Stimulated activated naive CD8-positive, alpha-beta T cell treated with anti-CD3 and anti-CD28 coated beads, Interleukin-15, Interleukin-2, amounts not matched to agents 100 ng/mL and 50 ng/mL, for 24 hours (primary cell): ENCODE measurements around the gene MAGI2.

Source experiments
- H3K27ac Mint-ChIP-seq: one replicate; pipeline ENCODE4 v1.8.0; 2021; ENCODE audit warnings: mild to moderate bottlenecking, mixed read lengths
- H3K27me3 Mint-ChIP-seq: one replicate; pipeline ENCODE4 v1.8.0; 2021; ENCODE audit warnings: mixed read lengths
- H3K36me3 Mint-ChIP-seq: one replicate; pipeline ENCODE4 v1.8.0; 2021; ENCODE audit warnings: low read depth, mixed read lengths
- H3K4me1 Mint-ChIP-seq: one replicate; pipeline ENCODE4 v1.8.0; 2021; ENCODE audit warnings: low read depth, mixed read lengths
- H3K4me3 Mint-ChIP-seq: one replicate; pipeline ENCODE4 v1.8.0; 2021; ENCODE audit warnings: mild to moderate bottlenecking, mixed read lengths
- H3K9me3 Mint-ChIP-seq: one replicate; pipeline ENCODE4 v1.8.0; 2021; ENCODE audit warnings: mixed read lengths

The MAGI2 gene

GRCh38 chr7:79182283-79182682 lies 271.2 kb downstream of the MAGI2 start:
- Mint-ChIP-seq H3K4me1 (no peaks in the 10 kb centered on the region), H3K4me3 (no peak overlapping the region), H3K27ac (no peak overlapping the region), H3K36me3 (no peaks in the 10 kb centered on the region), H3K27me3 (no peaks in the 10 kb centered on the region), H3K9me3 (no peaks in the 10 kb centered on the region)

- no peaks in the 10 kb centered on the region for H3K4me1 Mint-ChIP-seq
- H3K36me3 Mint-ChIP-seq = no peaks in the 10 kb centered on the region
- no peak overlapping the region for H3K27ac Mint-ChIP-seq
- no peak overlapping the region for H3K4me3 Mint-ChIP-seq
- no peaks in the 10 kb centered on the region for H3K9me3 Mint-ChIP-seq
- no peaks in the 10 kb centered on the region for H3K27me3 Mint-ChIP-seq
Measured at GRCh38 chr7:79180533-79180932, 272.9 kb downstream of the MAGI2 start.

- no peaks in the 10 kb centered on the region for H3K27me3 Mint-ChIP-seq
- H3K36me3 Mint-ChIP-seq = no peaks in the 10 kb centered on the region
- no peak overlapping the region for H3K27ac Mint-ChIP-seq
- H3K4me1 Mint-ChIP-seq = no peaks in the 10 kb centered on the region
- H3K9me3 Mint-ChIP-seq = no peaks in the 10 kb centered on the region
- no peak overlapping the region for H3K4me3 Mint-ChIP-seq
Measured at GRCh38 chr7:79176859-79177477, 276.5 kb downstream of the MAGI2 start.

- no peak overlapping the region for H3K27ac Mint-ChIP-seq
- H3K9me3 Mint-ChIP-seq = no peaks in the 10 kb centered on the region
- H3K27me3 Mint-ChIP-seq = no peaks in the 10 kb centered on the region
- H3K4me3 Mint-ChIP-seq = no peak overlapping the region
- H3K4me1 Mint-ChIP-seq = no peaks in the 10 kb centered on the region
- no peaks in the 10 kb centered on the region for H3K36me3 Mint-ChIP-seq
Measured at GRCh38 chr7:79175374-79175773, 278.1 kb downstream of the MAGI2 start.

- H3K27me3 Mint-ChIP-seq = no peaks in the 10 kb centered on the region
- no peak overlapping the region for H3K27ac Mint-ChIP-seq
- H3K4me1 Mint-ChIP-seq = no peaks in the 10 kb centered on the region
- H3K36me3 Mint-ChIP-seq = no peaks in the 10 kb centered on the region
- H3K9me3 Mint-ChIP-seq = peaks cover 4% of the 10 kb centered on the region
- no peak overlapping the region for H3K4me3 Mint-ChIP-seq
Measured at GRCh38 chr7:79165225-79165624, 288.2 kb downstream of the MAGI2 start.

GRCh38 chr7:79159040-79159664 lies 294.3 kb downstream of the MAGI2 start:
- Mint-ChIP-seq H3K9me3 (peaks cover 4% of the 10 kb centered on the region), H3K27ac (no peak overlapping the region), H3K27me3 (no peaks in the 10 kb centered on the region), H3K4me3 (no peak overlapping the region), H3K4me1 (no peaks in the 10 kb centered on the region), H3K36me3 (no peaks in the 10 kb centered on the region)

GRCh38 chr7:79157281-79157680 lies 296.2 kb downstream of the MAGI2 start:
- H3K4me1 Mint-ChIP-seq = no peaks in the 10 kb centered on the region
- H3K9me3 Mint-ChIP-seq = peaks cover 8% of the 10 kb centered on the region
- no peaks in the 10 kb centered on the region for H3K27me3 Mint-ChIP-seq
- H3K27ac Mint-ChIP-seq = no peak overlapping the region
- H3K4me3 Mint-ChIP-seq = no peak overlapping the region
- H3K36me3 Mint-ChIP-seq = no peaks in the 10 kb centered on the region

GRCh38 chr7:79149831-79150230 lies 303.6 kb downstream of the MAGI2 start:
- Mint-ChIP-seq H3K27me3 (no peaks in the 10 kb centered on the region), H3K27ac (no peak overlapping the region), H3K4me1 (no peaks in the 10 kb centered on the region), H3K4me3 (no peak overlapping the region), H3K9me3 (peaks cover 4% of the 10 kb centered on the region), H3K36me3 (no peaks in the 10 kb centered on the region)

- no peak overlapping the region for H3K27ac Mint-ChIP-seq
- H3K36me3 Mint-ChIP-seq = no peaks in the 10 kb centered on the region
- H3K4me1 Mint-ChIP-seq = no peaks in the 10 kb centered on the region
- no peak overlapping the region for H3K4me3 Mint-ChIP-seq
- H3K27me3 Mint-ChIP-seq = no peaks in the 10 kb centered on the region
- H3K9me3 Mint-ChIP-seq = no peaks in the 10 kb centered on the region
Measured at GRCh38 chr7:79142706-79143105, 310.8 kb downstream of the MAGI2 start.

- H3K27ac Mint-ChIP-seq = no peak overlapping the region
- no peaks in the 10 kb centered on the region for H3K4me1 Mint-ChIP-seq
- no peaks in the 10 kb centered on the region for H3K27me3 Mint-ChIP-seq
- H3K9me3 Mint-ChIP-seq = no peaks in the 10 kb centered on the region
- no peak overlapping the region for H3K4me3 Mint-ChIP-seq
- H3K36me3 Mint-ChIP-seq = no peaks in the 10 kb centered on the region
Measured at GRCh38 chr7:79141252-79141651, 312.2 kb downstream of the MAGI2 start.

- H3K27ac Mint-ChIP-seq = no peak overlapping the region
- H3K4me1 Mint-ChIP-seq = no peaks in the 10 kb centered on the region
- no peaks in the 10 kb centered on the region for H3K9me3 Mint-ChIP-seq
- H3K36me3 Mint-ChIP-seq = no peaks in the 10 kb centered on the region
- H3K4me3 Mint-ChIP-seq = no peak overlapping the region
- H3K27me3 Mint-ChIP-seq = no peaks in the 10 kb centered on the region
Measured at GRCh38 chr7:79137942-79138341, 315.5 kb downstream of the MAGI2 start.

GRCh38 chr7:79132844-79133451 lies 320.5 kb downstream of the MAGI2 start:
- Mint-ChIP-seq H3K27ac (no peak overlapping the region), H3K9me3 (peaks cover 4% of the 10 kb centered on the region), H3K4me1 (no peaks in the 10 kb centered on the region), H3K4me3 (no peak overlapping the region), H3K36me3 (no peaks in the 10 kb centered on the region), H3K27me3 (no peaks in the 10 kb centered on the region)

GRCh38 chr7:79130715-79131114 lies 322.8 kb downstream of the MAGI2 start:
- Mint-ChIP-seq H3K4me3 (no peak overlapping the region), H3K36me3 (no peaks in the 10 kb centered on the region), H3K27ac (no peak overlapping the region), H3K27me3 (no peaks in the 10 kb centered on the region), H3K4me1 (no peaks in the 10 kb centered on the region), H3K9me3 (peaks cover 4% of the 10 kb centered on the region)

- no peak overlapping the region for H3K27ac Mint-ChIP-seq
- H3K36me3 Mint-ChIP-seq = no peaks in the 10 kb centered on the region
- H3K4me1 Mint-ChIP-seq = no peaks in the 10 kb centered on the region
- no peak overlapping the region for H3K4me3 Mint-ChIP-seq
- no peaks in the 10 kb centered on the region for H3K27me3 Mint-ChIP-seq
- H3K9me3 Mint-ChIP-seq = peaks cover 8% of the 10 kb centered on the region
Measured at GRCh38 chr7:79124331-79124730, 329.1 kb downstream of the MAGI2 start.

GRCh38 chr7:79118143-79118542 lies 335.3 kb downstream of the MAGI2 start:
- Mint-ChIP-seq H3K36me3 (no peaks in the 10 kb centered on the region), H3K27ac (no peak overlapping the region), H3K4me3 (no peak overlapping the region)

GRCh38 chr7:79096361-79096805 lies 357.1 kb downstream of the MAGI2 start:
- Mint-ChIP-seq H3K27me3 (no peaks in the 10 kb centered on the region), H3K27ac (no peak overlapping the region), H3K4me3 (no peak overlapping the region), H3K9me3 (peaks cover 6% of the 10 kb centered on the region), H3K4me1 (no peaks in the 10 kb centered on the region), H3K36me3 (no peaks in the 10 kb centered on the region)

More at GRCh38 chr7:79118143-79118542, 335.3 kb downstream of the MAGI2 start:
- no peaks in the 10 kb centered on the region for H3K27me3 Mint-ChIP-seq
- no peaks in the 10 kb centered on the region for H3K4me1 Mint-ChIP-seq
- no peaks in the 10 kb centered on the region for H3K9me3 Mint-ChIP-seq
